ENCODE measurements around the gene NACA2. TPM values are rescaled to one million over a fixed set of nuclear protein-coding genes. Genes with fewer than 3 reads are reported as not detected.

The NACA2 gene
- total RNA-seq, 1 experiment from 2014 or later, result not detected

DNA sequence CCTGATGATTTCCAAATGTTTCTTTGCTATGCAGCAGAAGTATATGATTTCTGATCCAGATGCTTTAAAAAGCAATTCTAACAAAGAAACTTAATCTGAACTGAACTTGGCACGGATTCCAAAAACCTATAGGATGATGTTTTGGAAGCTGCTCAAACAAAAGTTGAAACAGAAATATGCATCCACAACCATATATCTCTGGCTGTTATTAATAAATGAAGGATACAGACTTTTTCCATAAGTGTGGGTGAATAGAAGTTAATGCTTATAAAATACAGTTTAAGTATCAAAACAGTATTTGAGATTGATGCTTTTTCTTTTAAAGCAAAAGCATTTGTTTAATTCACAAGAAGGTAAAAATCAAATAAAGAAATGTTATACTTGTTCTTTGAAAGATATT is 27.9 kb upstream of the NACA2 start:
- peaks cover 21 to 35% of the 10 kb centered on the region in 2 experiments for H3K9me3 Mint-ChIP-seq
- no peak overlapping the region for H3K27ac Mint-ChIP-seq
- H4K5ac ChIP-seq (ENCODE audit: insufficient read length, low read depth, low read length), result no peak overlapping the region

More for the DNA sequence above, 27.9 kb upstream of the NACA2 start:
- Histone ChIP-seq H2BK5ac (ENCODE audit: insufficient read length, low read length) (no peak overlapping the region), H3K56ac (ENCODE audit: insufficient read length, low read depth, low read length) (no peak overlapping the region), H2BK120ac (ENCODE audit: low read depth, low read length, poor library complexity, severe bottlenecking) (no peak overlapping the region), H3K79me2 (ENCODE audit: insufficient read depth, low read length) (no peaks in the 10 kb centered on the region), H3K4ac (ENCODE audit: low read depth, low read length) (no peak overlapping the region), H3K4me1 (ENCODE audit: insufficient read depth, low read length) (no peaks in the 10 kb centered on the region), H4K20me1 (ENCODE audit: control insufficient read depth, insufficient read depth, insufficient read length) (no peaks in the 10 kb centered on the region), H3K79me1 (ENCODE audit: insufficient read depth, low read depth, low read length, poor library complexity, severe bottlenecking) (no peaks in the 10 kb centered on the region), H4K8ac (replicated peaks; ENCODE audit: insufficient read length, low read depth, low read length) (no peak overlapping the region), H3K23me2 (ENCODE audit: insufficient read length, low read depth, low read length, poor library complexity, severe bottlenecking) (no peaks in the 10 kb centered on the region), H3K23ac (ENCODE audit: insufficient read length, low read depth, low read length) (no peak overlapping the region), H3K4me2 (ENCODE audit: insufficient read depth, insufficient read length, low read length) (no peak overlapping the region), H2BK20ac (ENCODE audit: low read depth, low read length, poor library complexity, severe bottlenecking) (no peak overlapping the region), H3K9ac (ENCODE audit: extremely low read depth, insufficient read length, low read length) (no peak overlapping the region), H2AK5ac (ENCODE audit: insufficient read length, low read length) (no peak overlapping the region), H3K27me3 (ENCODE audit: insufficient read depth, low read length) (no peaks in the 10 kb centered on the region), H4K91ac (ENCODE audit: insufficient read length, low read depth, low read length) (no peak overlapping the region), H3T11ph (ENCODE audit: low read length) (no peak overlapping the region), H2AFZ (ENCODE audit: low read length) (no peak overlapping the region), H2BK12ac (ENCODE audit: insufficient read length, low read depth, low read length) (no peak overlapping the region), H3K27ac (ENCODE audit: insufficient read length, low read depth, low read length) (no peak overlapping the region), H3K9me3 (ENCODE audit: control insufficient read depth, low read depth, low read length) (no peaks in the 10 kb centered on the region), H3K18ac (ENCODE audit: insufficient read length, low read depth, low read length) (no peak overlapping the region), H3K14ac (ENCODE audit: insufficient read depth, low read length) (no peak overlapping the region), H2BK15ac (ENCODE audit: low read depth, low read length) (no peak overlapping the region)
- Mint-ChIP-seq H3K4me3 (no peak overlapping the region), H3K27me3 (ENCODE audit: low read depth) (no peaks in the 10 kb centered on the region), H3K36me3 (ENCODE audit: insufficient read depth in 1 of 3, low read depth in 3 of 3) (peaks cover 6 to 28% (median 12%) of the 10 kb centered on the region in 3 experiments), H3K4me1 (peaks cover 5 to 10% of the 10 kb centered on the region in 2 experiments)
- DNase-seq, result no peak
- TF ChIP-seq, protein P1, sequence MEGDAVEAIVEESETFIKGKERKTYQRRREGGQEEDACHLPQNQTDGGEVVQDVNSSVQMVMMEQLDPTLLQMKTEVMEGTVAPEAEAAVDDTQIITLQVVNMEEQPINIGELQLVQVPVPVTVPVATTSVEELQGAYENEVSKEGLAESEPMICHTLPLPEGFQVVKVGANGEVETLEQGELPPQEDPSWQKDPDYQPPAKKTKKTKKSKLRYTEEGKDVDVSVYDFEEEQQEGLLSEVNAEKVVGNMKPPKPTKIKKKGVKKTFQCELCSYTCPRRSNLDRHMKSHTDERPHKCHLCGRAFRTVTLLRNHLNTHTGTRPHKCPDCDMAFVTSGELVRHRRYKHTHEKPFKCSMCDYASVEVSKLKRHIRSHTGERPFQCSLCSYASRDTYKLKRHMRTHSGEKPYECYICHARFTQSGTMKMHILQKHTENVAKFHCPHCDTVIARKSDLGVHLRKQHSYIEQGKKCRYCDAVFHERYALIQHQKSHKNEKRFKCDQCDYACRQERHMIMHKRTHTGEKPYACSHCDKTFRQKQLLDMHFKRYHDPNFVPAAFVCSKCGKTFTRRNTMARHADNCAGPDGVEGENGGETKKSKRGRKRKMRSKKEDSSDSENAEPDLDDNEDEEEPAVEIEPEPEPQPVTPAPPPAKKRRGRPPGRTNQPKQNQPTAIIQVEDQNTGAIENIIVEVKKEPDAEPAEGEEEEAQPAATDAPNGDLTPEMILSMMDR (conservative IDR thresholded peaks at IDR 0.05), result no peak
- no CpG with 5 or more reads among the region's 1 CpG for WGBS (ENCODE audit: extremely low coverage, insufficient read length, low lambda C conversion rate)
